Heart right ventricle (tissue), 16 donors: ENCODE data around the gene PLA2G2C. TPM values are rescaled to one million over a fixed set of nuclear protein-coding genes. Genes with fewer than 3 reads are reported as not detected.
"Not testable (repeated sequence)": the region's sequence is repeated elsewhere in the genome, so short reads cannot be mapped to it uniquely, and the experiment has no call there.

Source experiments
- ATAC-seq, 8 donors: fragments of 200-7000 bp; cut with Tn5 transposase; one replicate each; pipeline ENCODE4 v1.9.1; 2020; ENCODE audit warnings: mild to moderate bottlenecking in 8 of 8, moderate library complexity in 8 of 8, moderate number of reproducible peaks in 1 of 8
- DNase-seq, 2 donors: peaks; one replicate each; pipeline ENCODE4 v3.0.0-alpha.2; 2020
- H3K27ac ChIP-seq, 10 donors: fragments of 200-600 bp; sonication (generic) in 2 of 10; one replicate each; pipeline versions ENCODE4 v1.5.0 to v1.8.0; 2020 to 2022; ENCODE audit warnings: mild to moderate bottlenecking in 3 of 10
- H3K27me3 ChIP-seq, 7 donors: fragments of 200-600 bp; one replicate each; pipeline ENCODE4 v1.8.0; 2021 to 2022; ENCODE audit warnings: mild to moderate bottlenecking in 2 of 7
- H3K36me3 ChIP-seq, 9 donors: fragments of 200-600 bp; sonication (generic) in 1 of 9; one replicate each; pipeline versions ENCODE4 v1.5.0 to v1.8.0; 2020 to 2022; ENCODE audit warnings: mild to moderate bottlenecking in 2 of 9
- H3K4me1 ChIP-seq, 9 donors: fragments of 200-600 bp; sonication (generic) in 1 of 9; one replicate each; pipeline versions ENCODE4 v1.5.0 to v1.8.0; 2020 to 2022; ENCODE audit warnings: mild to moderate bottlenecking in 4 of 9
- H3K4me3 ChIP-seq, 10 donors: fragments of 200-600 bp; sonication (generic) in 2 of 10; one replicate each; pipeline versions ENCODE4 v1.5.0 to v1.8.0; 2020 to 2022; ENCODE audit warnings: mild to moderate bottlenecking in 7 of 10, moderate library complexity in 2 of 10
- H3K9me3 ChIP-seq, 11 donors: fragments of 200-600 bp in 10 of 11; sonication (generic) in 2 of 11; one replicate each; pipeline versions ENCODE4 v1.5.0 to v1.8.0; 2013 to 2022; ENCODE audit warnings: mild to moderate bottlenecking in 2 of 11, control low read depth in 1 of 11, moderate library complexity in 1 of 11
- CTCF ChIP-seq, 9 donors: fragments of 200-600 bp; sonication (generic) in 2 of 9; IDR thresholded peaks; one replicate each; pipeline versions ENCODE4 v1.5.0 to v1.8.0; 2021 to 2022; ENCODE audit warnings: antibody characterized with exemption in 9 of 9, mild to moderate bottlenecking in 5 of 9, moderate library complexity in 1 of 9
- WGBS, 2 donors: extraction: QIAGEN DNeasy Blood & Tissue Kit; methylation state at CpG; one replicate each; pipeline ENCODE4 v1.1.7; 2013; ENCODE audit warnings: inconsistent platforms in 1 of 2; 5-methylcytosine and 5-hydroxymethylcytosine counted together
- intact Hi-C, 10 donors: fragments of 100-400 bp; cut with DNase I; formaldehyde crosslinking; loops; one replicate each; pipeline versions ENCODE4 v1.11.1 to v1.14.2; 2022
- polyA plus RNA-seq, 2 donors: library from polyadenylated mRNA; stranded (reverse); fragments of 200-250 nt; gene quantifications; one replicate each; pipeline ENCODE4 v1.2.3, GENCODE V29; 2013
- total RNA-seq, 10 donors: library from RNA; stranded (reverse); fragmentation: NEBNext Ultra II Directional in 3 of 10; extraction: Animal tissue kit (Norgen Biotek cat#: 25700) in 3 of 10; gene quantifications; one replicate each; pipeline versions ENCODE4 v1.2.1 to v1.2.4, GENCODE V29; 2021 to 2023
- donor health status: Arrhythmogenic right ventricular cardiomyopathy.
- donor health status: ischemic (EF 13 %, LVEDD 7.1; RV severe dilation, severe dysfunction).
- donor health status: healthy with polysubstance abuse.
- donor health status: DM: no; HTN: yes; CAD: no.
- donor health status: DM: no; HTN: no; CAD: no.
- donor health status: ischemic (EF 25% LVEDD 6.9; RV normal size, moderate dysfunction).
- donor health status: ischemic (EF 25% LVEDD 5.7; RV mildly dilated, moderate dysfunction).
- donor health status: healthy.
- donor health status: DM: yes; HTN: yes; CAD: no.
- donor health status: Ischemic cardiomyopathy.
- donor health status: ischemic (EF 35%, LVEDD 5.7; RV mildly dilated, moderate dysfunction).
- donor health status: nonischemic (EF 11% LVEDD 7.7; RV severe dilation, severe dysfunction).
- donor health status: DM: yes; HTN: yes; CAD: no.
- donor health status: PGD.
- donor health status: ischemic (EF 29% LVEDD 5.4; RV normal size, mild dysfunction).
- donor health status: nonischemic (EF 23%, LVEDD 6.1; RV moderate dilation, normal function).

The PLA2G2C gene
- total and polyA plus RNA-seq, 12 donors, result not detected

- WGBS, 2 donors, result 64 to 86% methylated on average over 1 of the region's 1 CpG
- intact Hi-C loops, result no loop called here
- H3K27me3 ChIP-seq, result peaks cover 0 to 9% (median 0%) of the 10 kb centered on the region in 7 donors
- H3K4me1 ChIP-seq, result no peaks in the 10 kb centered on the region
- no peak for ATAC-seq
- no peak for DNase-seq
- no peak overlapping the region for H3K27ac ChIP-seq
- TF ChIP-seq CTCF (IDR thresholded peaks at IDR 0.05), result no peak
- H3K36me3 ChIP-seq, result no peaks in the 10 kb centered on the region
- no peak overlapping the region for H3K4me3 ChIP-seq
- H3K9me3 ChIP-seq, result no peaks in the 10 kb centered on the region
These were observed 48.7 kb downstream of the PLA2G2C start for GRCh38 chr1:20137604-20138003.

- Histone ChIP-seq H3K4me1 (no peaks in the 10 kb centered on the region), H3K27me3 (peaks cover 0 to 9% (median 0%) of the 10 kb centered on the region in 7 donors), H3K4me3 (no peak overlapping the region), H3K9me3 (no peaks in the 10 kb centered on the region), H3K27ac (no peak overlapping the region), H3K36me3 (no peaks in the 10 kb centered on the region)
- ATAC-seq (no peak), DNase-seq (no peak)
- TF ChIP-seq CTCF (IDR thresholded peaks at IDR 0.05), result no peak
- 88 to 92% methylated on average over 4 of the region's 4 CpGs for WGBS, 2 donors
- intact Hi-C loops, result no loop called here
These were observed 49.3 kb downstream of the PLA2G2C start for GRCh38 chr1:20137055-20137454.

GRCh38 chr1:20136249-20136648 is 50.1 kb downstream of the PLA2G2C start:
- Histone ChIP-seq H3K4me1 (no peaks in the 10 kb centered on the region), H3K9me3 (no peaks in the 10 kb centered on the region), H3K27ac (no peak overlapping the region), H3K36me3 (no peaks in the 10 kb centered on the region), H3K4me3 (no peak overlapping the region), H3K27me3 (peaks cover 0 to 5% (median 0%) of the 10 kb centered on the region in 7 donors)
- no peak for DNase-seq
- 91 to 96% methylated on average over 3 of the region's 3 CpGs for WGBS, 2 donors
- TF ChIP-seq CTCF (IDR thresholded peaks at IDR 0.05), result no peak
- ATAC-seq, result no peak
- intact Hi-C loops, result no loop called here

- no peak for TF ChIP-seq CTCF (IDR thresholded peaks at IDR 0.05)
- intact Hi-C loops, result no loop called here
- Histone ChIP-seq H3K9me3 (peaks cover 0 to 5% (median 0%) of the 10 kb centered on the region in 11 donors), H3K4me1 (no peaks in the 10 kb centered on the region), H3K36me3 (no peaks in the 10 kb centered on the region), H3K27me3 (no peaks in the 10 kb centered on the region), H3K27ac (no peak overlapping the region), H3K4me3 (no peak overlapping the region)
- DNase-seq, result no peak
- ATAC-seq, result no peak
- WGBS, 2 donors, result 85 to 89% methylated on average over 3 of the region's 3 CpGs
These were observed 51.3 kb downstream of the PLA2G2C start for GRCh38 chr1:20134995-20135394.

- H3K27me3 ChIP-seq, ATAC-seq, H3K4me1 ChIP-seq, H3K4me3 ChIP-seq, intact Hi-C loops, DNase-seq, H3K36me3 ChIP-seq, H3K27ac ChIP-seq: not testable (repeated sequence)
- H3K9me3 ChIP-seq, result peaks cover 0 to 17% (median 0%) of the 10 kb centered on the region in 11 donors
- whole genome bisulfite sequencing, 2 donors, result 89 to 97% methylated on average over 3 of the region's 3 CpGs
These were observed 55.8 kb downstream of the PLA2G2C start for GRCh38 chr1:20130518-20130917.
